HG02840 (cell line): Measurements from ENCODE around the gene CC2D2A.
"Not testable (repeated sequence)": the region's sequence is repeated elsewhere in the genome, so short reads cannot be mapped to it uniquely, and the experiment has no call there.

Source experiments
- ATAC-seq: cut with Tn5 transposase; IDR thresholded peaks from one replicate; pipeline ENCODE4 v1.9.1; 2021; ENCODE audit warnings: mild to moderate bottlenecking, moderate library complexity, moderate number of reproducible peaks; ENCODE audit not compliant: unreplicated experiment, low FRiP score

CC2D2A gene

DNA sequence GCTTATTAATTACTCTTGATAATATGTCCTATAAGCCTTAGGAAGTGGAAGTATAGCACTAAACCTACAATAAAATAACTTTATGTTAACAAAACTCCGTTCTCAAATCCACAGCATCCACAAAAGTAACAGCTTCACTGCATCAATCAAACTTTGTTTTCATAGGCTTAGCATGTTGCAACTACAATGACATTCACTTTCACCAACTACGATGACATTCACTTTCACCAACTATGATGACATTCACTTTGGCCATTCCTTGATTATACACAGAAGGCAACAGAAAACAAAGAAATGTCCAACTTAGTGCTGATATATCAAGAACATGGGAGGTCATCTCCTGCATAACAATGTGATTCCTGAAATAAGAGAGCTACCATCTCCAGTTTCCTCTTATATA, 141.2 kb downstream of the CC2D2A start:
- ATAC-seq: no peak

DNA sequence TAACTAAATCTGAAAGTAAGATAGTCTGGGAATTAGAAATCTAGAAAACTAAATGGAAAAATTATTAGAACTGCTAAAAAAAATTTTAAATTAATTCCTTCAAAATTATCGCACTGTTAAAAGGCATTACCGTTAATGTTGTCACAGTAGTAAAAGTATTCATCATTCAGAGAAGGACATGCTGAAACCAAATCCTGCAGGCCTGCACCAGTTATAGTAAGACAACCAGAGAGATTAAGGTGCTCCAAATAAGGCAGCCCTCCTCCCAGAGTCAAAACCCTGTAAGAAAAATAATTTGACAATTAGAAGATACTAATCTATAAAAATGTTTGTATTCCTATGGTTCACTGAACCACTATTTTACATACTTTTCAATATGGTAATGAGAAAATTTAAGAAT, 142.5 kb downstream of the CC2D2A start:
- no peak for ATAC-seq

DNA sequence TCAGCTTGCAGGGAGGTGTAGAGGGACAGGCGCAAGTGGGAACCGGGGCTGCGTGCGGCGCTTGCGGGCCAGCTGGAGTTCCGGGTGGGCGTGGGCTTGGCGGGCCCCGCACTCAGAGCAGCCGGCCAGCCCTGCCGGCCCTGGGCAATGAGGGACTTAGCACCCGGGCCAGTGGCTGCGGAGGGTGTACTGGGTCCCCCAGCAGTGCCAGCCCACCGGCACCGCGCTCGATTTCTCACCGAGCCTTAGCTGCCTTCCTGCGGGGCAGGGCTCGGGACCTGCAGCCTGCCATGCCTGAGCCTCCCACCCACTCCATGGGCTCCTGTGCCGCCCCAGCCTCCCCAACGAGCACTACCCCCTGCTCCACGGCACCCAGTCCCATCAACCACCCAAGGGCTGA, 145.2 kb downstream of the CC2D2A start:
- not testable (repeated sequence) for ATAC-seq

DNA sequence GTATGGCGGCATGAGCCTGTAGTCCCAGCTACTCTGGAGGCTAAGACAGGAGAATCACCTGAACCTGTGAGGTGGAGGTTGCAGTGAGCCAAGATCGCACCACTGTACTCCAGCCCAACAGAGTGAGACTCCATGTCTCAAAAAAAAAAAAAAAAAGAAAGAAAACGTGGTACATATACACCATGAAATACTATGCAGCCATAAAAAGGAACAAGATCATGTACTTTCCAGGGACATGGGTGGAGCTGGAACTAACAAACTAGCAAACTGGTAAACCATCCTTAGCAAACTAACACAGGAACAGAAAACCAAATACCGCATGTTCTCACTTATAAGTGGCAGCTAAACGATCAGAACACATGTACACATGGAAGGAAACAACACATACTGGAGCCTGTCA, 147.7 kb downstream of the CC2D2A start:
- not testable (repeated sequence) for ATAC-seq

DNA sequence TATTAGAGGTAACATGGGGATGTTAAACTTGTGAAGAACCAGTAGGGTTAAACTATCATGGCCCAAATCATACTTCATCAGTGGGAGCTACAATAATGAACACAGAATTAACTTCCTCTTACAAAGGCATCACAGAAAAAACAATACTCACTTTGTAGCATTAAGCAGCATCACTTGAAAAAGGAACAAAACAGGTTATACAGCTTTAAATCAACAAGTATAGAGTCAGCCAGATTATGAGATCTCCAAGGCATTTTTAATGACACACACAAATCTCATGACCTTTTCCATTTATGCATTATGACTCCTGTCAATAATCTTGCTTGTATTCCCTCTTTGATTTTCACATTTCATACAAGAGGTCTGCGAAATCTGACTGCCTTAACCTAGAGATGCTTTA, 167.1 kb downstream of the CC2D2A start:
- no peak for ATAC-seq

DNA sequence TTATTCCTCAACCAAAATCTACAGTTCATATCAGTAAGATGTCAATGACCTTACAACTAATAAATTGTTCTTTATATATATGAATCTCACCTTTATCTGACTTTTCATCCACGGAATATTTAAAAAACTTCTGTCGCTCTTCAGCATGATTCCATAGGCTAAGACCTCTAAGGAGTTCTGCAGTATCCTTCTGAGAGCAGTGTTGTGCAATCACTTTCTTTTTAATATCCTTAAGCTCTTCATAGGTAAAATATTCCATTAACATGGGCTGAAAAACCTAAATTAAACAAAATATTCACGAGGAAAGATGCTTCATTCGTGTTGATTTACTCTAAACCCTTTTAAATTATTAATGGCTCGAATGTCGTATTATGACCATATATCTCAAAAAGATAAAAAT, 168.7 kb downstream of the CC2D2A start:
- no peak for ATAC-seq

DNA sequence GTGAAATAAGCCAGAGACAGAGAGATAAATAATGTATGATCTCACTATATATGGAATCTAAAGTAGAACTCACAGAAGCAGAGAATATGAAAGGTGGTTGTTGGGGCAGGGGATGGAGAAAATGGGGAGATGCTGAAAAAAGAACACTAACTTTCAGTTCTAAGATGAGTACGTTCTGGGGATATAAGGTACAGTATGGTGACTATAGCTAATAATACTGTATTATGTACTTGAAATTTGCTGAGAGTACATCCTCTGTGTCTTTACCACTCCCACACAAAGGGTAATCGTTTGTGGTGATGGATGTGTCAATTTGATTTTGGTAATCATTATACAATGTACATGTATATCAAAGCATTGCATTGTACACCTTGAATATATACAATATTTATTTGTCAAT, 178.9 kb downstream of the CC2D2A start:
- ATAC-seq: no peak

DNA sequence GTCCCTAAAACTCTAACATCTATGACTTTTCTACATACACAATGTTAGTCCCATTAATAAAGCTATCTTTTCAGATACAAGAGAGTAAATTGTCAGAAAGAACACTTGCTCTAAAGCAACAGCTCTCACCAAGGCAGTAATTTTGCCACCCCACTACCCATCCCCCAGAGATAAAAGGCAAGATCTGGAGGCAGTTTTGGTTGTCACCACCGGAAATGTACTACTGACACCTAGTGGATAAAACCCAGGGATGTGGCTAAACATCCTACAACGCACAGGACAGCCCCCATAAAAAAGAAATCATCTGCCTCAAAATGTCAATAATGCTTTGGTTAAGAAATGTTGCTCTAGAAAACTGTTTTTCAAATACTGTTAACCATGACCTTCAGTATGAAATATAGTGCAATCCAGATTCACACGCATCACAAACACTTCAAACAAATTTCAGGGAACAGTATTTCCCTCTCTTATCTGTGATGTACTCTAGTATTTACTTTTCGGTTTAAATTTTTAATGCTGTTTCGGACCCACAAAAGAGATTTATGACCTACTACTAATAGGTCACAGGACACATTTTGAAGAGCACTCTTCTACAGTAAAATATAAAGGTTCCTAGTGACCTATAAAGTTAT, 180.3 kb downstream of the CC2D2A start:
- no peak for ATAC-seq
